ENCODE data around the gene MSANTD2.

DNA sequence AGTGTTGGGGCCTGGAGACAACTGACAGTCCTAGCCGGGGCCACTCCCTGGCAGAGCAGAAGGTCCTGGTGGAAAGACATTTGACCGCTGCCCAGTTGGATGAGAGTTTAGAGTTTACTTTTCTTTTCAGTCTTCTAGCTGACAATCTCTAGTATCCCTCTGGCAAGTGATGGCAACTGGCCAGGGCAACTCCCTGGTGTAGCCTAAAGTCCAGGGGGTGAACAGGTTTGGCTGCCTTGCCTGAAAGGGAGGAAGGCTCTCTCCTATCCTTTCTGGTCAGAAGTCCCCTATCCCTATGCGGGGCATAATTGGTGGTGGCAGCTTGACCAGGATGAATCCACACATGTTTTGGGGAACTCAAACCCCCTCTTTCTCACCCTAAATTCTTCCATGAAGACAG is 16.8 kb upstream of the MSANTD2 start:
- TF ChIP-seq CEBPB (IDR thresholded peaks at IDR 0.05) (no peak), EP300 (IDR thresholded peaks at IDR 0.05; ENCODE audit: borderline replicate concordance) (no peak), TAF1 (IDR thresholded peaks at IDR 0.05; ENCODE audit: low read depth) (no peak), MAX (IDR thresholded peaks at IDR 0.05) (no peak), YY1 (IDR thresholded peaks at IDR 0.05; ENCODE audit: low read depth) (no peak), TEAD4 (IDR thresholded peaks at IDR 0.05) (no peak), RAD21 (IDR thresholded peaks at IDR 0.05; ENCODE audit: low read depth) (no peak), CREB1 (IDR thresholded peaks at IDR 0.05; ENCODE audit: low read depth) (no peak), TCF12 (IDR thresholded peaks at IDR 0.05; ENCODE audit: low read depth) (no peak)
- TF ChIP-seq, protein P1, sequence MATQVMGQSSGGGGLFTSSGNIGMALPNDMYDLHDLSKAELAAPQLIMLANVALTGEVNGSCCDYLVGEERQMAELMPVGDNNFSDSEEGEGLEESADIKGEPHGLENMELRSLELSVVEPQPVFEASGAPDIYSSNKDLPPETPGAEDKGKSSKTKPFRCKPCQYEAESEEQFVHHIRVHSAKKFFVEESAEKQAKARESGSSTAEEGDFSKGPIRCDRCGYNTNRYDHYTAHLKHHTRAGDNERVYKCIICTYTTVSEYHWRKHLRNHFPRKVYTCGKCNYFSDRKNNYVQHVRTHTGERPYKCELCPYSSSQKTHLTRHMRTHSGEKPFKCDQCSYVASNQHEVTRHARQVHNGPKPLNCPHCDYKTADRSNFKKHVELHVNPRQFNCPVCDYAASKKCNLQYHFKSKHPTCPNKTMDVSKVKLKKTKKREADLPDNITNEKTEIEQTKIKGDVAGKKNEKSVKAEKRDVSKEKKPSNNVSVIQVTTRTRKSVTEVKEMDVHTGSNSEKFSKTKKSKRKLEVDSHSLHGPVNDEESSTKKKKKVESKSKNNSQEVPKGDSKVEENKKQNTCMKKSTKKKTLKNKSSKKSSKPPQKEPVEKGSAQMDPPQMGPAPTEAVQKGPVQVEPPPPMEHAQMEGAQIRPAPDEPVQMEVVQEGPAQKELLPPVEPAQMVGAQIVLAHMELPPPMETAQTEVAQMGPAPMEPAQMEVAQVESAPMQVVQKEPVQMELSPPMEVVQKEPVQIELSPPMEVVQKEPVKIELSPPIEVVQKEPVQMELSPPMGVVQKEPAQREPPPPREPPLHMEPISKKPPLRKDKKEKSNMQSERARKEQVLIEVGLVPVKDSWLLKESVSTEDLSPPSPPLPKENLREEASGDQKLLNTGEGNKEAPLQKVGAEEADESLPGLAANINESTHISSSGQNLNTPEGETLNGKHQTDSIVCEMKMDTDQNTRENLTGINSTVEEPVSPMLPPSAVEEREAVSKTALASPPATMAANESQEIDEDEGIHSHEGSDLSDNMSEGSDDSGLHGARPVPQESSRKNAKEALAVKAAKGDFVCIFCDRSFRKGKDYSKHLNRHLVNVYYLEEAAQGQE (IDR thresholded peaks at IDR 0.05; ENCODE audit: low read depth) = no peak
- TF ChIP-seq, protein P2, sequence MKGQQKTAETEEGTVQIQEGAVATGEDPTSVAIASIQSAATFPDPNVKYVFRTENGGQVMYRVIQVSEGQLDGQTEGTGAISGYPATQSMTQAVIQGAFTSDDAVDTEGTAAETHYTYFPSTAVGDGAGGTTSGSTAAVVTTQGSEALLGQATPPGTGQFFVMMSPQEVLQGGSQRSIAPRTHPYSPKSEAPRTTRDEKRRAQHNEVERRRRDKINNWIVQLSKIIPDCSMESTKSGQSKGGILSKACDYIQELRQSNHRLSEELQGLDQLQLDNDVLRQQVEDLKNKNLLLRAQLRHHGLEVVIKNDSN (IDR thresholded peaks at IDR 0.05) = no peak
